Mucosa of gallbladder (tissue), 1 donor: ENCODE measurements around the gene PKN1. TPM values are rescaled to one million over a fixed set of nuclear protein-coding genes. Genes with fewer than 3 reads are reported as not detected.
A peak's percentile ranks its signal among the peaks of the same experiment; 100 is the strongest.
"Not testable (repeated sequence)": the region's sequence is repeated elsewhere in the genome, so short reads cannot be mapped to it uniquely, and the experiment has no call there.

Experiments used
- DNase-seq: peaks from one replicate; pipeline ENCODE4 v3.0.0-alpha.2; 2020; ENCODE audit warnings: low spot score
- total RNA-seq: library from RNA; stranded (reverse); gene quantifications from one replicate; pipeline ENCODE4 v1.2.1, GENCODE V29; 2021
- donor health status: DM: no; HTN: no; CAD: no.

PKN1 gene
- total RNA-seq, 1 donor from 2014 or later: 136 TPM

GRCh38 chr19:14487370-14488125 is 54.4 kb downstream of the PKN1 start:
- no peak for DNase-seq

GRCh38 chr19:14492756-14493337 is 59.7 kb downstream of the PKN1 start:
- DNase-seq: no peak

GRCh38 chr19:14494411-14494810 is 61.3 kb downstream of the PKN1 start:
- no peak for DNase-seq

GRCh38 chr19:14494910-14495671 is 62.0 kb downstream of the PKN1 start:
- DNase-seq: no peak

- no peak for DNase-seq
Measured at GRCh38 chr19:14495672-14496028, 62.5 kb downstream of the PKN1 start.

GRCh38 chr19:14496029-14496833 is 63.1 kb downstream of the PKN1 start, which contains the start of gene GIPC1:
Gene GIPC1, minus strand, starts transcription at chr19:14496127. Its CDS starts 13,151 bp downstream, at chr19:14482976.
- peak; percentile 97 for DNase-seq

GRCh38 chr19:14496834-14497227 is 63.7 kb downstream of the PKN1 start:
- no peak for DNase-seq

GRCh38 chr19:14497228-14497921 is 64.3 kb downstream of the PKN1 start:
- DNase-seq: peak; percentile 65

GRCh38 chr19:14502334-14503092 is 69.4 kb downstream of the PKN1 start:
- DNase-seq: no peak

- DNase-seq: no peak
Measured at GRCh38 chr19:14503285-14503684, 70.2 kb downstream of the PKN1 start.

GRCh38 chr19:14504575-14504974 is 71.5 kb downstream of the PKN1 start:
- not testable (repeated sequence) for DNase-seq

- DNase-seq: no peak
Measured at GRCh38 chr19:14505488-14506239, 72.6 kb downstream of the PKN1 start.

- DNase-seq: no peak
Measured at GRCh38 chr19:14507704-14508542, 74.8 kb downstream of the PKN1 start.

- no peak for DNase-seq
Measured at GRCh38 chr19:14510311-14511228, 77.5 kb downstream of the PKN1 start.

GRCh38 chr19:14511229-14511593 is 78.1 kb downstream of the PKN1 start:
- no peak for DNase-seq

- DNase-seq: no peak
Measured at GRCh38 chr19:14512406-14512961, 79.4 kb downstream of the PKN1 start.

- no peak for DNase-seq
Measured at GRCh38 chr19:14514215-14514863, 81.2 kb downstream of the PKN1 start.
